Parathyroid adenoma (tissue), 2 donors: ENCODE data around the gene ALG14.

Source experiments
- H2AFZ ChIP-seq: fragments of 300-600 bp; sonication (generic); one replicate; pipeline ENCODE4 v1.7.0; 2017; ENCODE audit warnings: antibody characterized with exemption, mild to moderate bottlenecking
- H3K27ac ChIP-seq: fragments of 300-600 bp; sonication (generic); one replicate; pipeline ENCODE4 v1.7.0; 2017
- H3K27me3 ChIP-seq: fragments of 300-600 bp; sonication (generic); one replicate; pipeline ENCODE4 v1.7.0; 2017; ENCODE audit warnings: low read length; ENCODE audit not compliant: control insufficient read depth, insufficient read depth
- H3K36me3 ChIP-seq: fragments of 300-600 bp; sonication (generic); one replicate; pipeline ENCODE4 v1.7.0; 2017; ENCODE audit warnings: low read length; ENCODE audit not compliant: control insufficient read depth, insufficient read depth
- H3K4me1 ChIP-seq: fragments of 300-600 bp; sonication (generic); one replicate; pipeline ENCODE4 v1.7.0; 2017; ENCODE audit warnings: control low read depth
- H3K4me2 ChIP-seq: fragments of 300-600 bp; sonication (generic); one replicate; pipeline ENCODE4 v1.7.0; 2017; ENCODE audit warnings: low read length
- H3K4me3 ChIP-seq: fragments of 300-600 bp; sonication (generic); one replicate; pipeline ENCODE4 v1.7.0; 2017; ENCODE audit warnings: low read depth, low read length
- H3K79me2 ChIP-seq: fragments of 300-600 bp; sonication (generic); one replicate; pipeline ENCODE4 v1.7.0; 2017; ENCODE audit warnings: control low read depth
- H3K9ac ChIP-seq: fragments of 300-600 bp; sonication (generic); one replicate; pipeline ENCODE4 v1.7.0; 2017; ENCODE audit warnings: mild to moderate bottlenecking
- H3K9me3 ChIP-seq: fragments of 300-600 bp; sonication (generic); one replicate; pipeline ENCODE4 v1.7.0; 2017; ENCODE audit warnings: low read length; ENCODE audit not compliant: control insufficient read depth
- CTCF ChIP-seq: fragments of 300-600 bp; sonication (generic); IDR thresholded peaks from one replicate; pipeline ENCODE4 v1.7.0; 2017; ENCODE audit warnings: antibody characterized with exemption, mild to moderate bottlenecking
- donor health status: primary hyperparathyroidism.

ALG14 gene

GRCh38 chr1:95067062-95067461 is 5.7 kb downstream of the ALG14 start:
- Histone ChIP-seq H3K4me3 (no peak overlapping the region), H2AFZ (no peak overlapping the region), H3K27me3 (no peaks in the 10 kb centered on the region), H3K9me3 (no peaks in the 10 kb centered on the region), H3K79me2 (no peaks in the 10 kb centered on the region), H3K9ac (no peak overlapping the region), H3K36me3 (no peaks in the 10 kb centered on the region), H3K4me2 (no peak overlapping the region), H3K27ac (no peak overlapping the region), H3K4me1 (no peaks in the 10 kb centered on the region)
- no peak for TF ChIP-seq CTCF

GRCh38 chr1:95061445-95062006 is 11.2 kb downstream of the ALG14 start:
- Histone ChIP-seq H3K36me3 (no peaks in the 10 kb centered on the region), H3K79me2 (no peaks in the 10 kb centered on the region), H3K27ac (no peak overlapping the region), H3K4me3 (no peak overlapping the region), H2AFZ (no peak overlapping the region), H3K4me2 (no peak overlapping the region), H3K4me1 (no peaks in the 10 kb centered on the region), H3K9ac (no peak overlapping the region), H3K27me3 (no peaks in the 10 kb centered on the region), H3K9me3 (no peaks in the 10 kb centered on the region)
- TF ChIP-seq CTCF, result no peak

- no peaks in the 10 kb centered on the region for H3K79me2 ChIP-seq
- H3K27ac ChIP-seq, result no peak overlapping the region
- no peak for TF ChIP-seq CTCF
- no peak overlapping the region for H3K4me3 ChIP-seq
- no peak overlapping the region for H3K4me2 ChIP-seq
- H3K9ac ChIP-seq, result no peak overlapping the region
- no peaks in the 10 kb centered on the region for H3K4me1 ChIP-seq
- no peaks in the 10 kb centered on the region for H3K27me3 ChIP-seq
- no peaks in the 10 kb centered on the region for H3K9me3 ChIP-seq
- H2AFZ ChIP-seq, result no peak overlapping the region
- H3K36me3 ChIP-seq, result no peaks in the 10 kb centered on the region
These were observed 13.8 kb downstream of the ALG14 start for GRCh38 chr1:95058974-95059373.

- Histone ChIP-seq H3K4me2 (no peak overlapping the region), H3K4me1 (no peaks in the 10 kb centered on the region), H3K79me2 (no peaks in the 10 kb centered on the region), H2AFZ (no peak overlapping the region), H3K27ac (no peak overlapping the region), H3K27me3 (no peaks in the 10 kb centered on the region), H3K9me3 (no peaks in the 10 kb centered on the region), H3K36me3 (no peaks in the 10 kb centered on the region), H3K4me3 (no peak overlapping the region), H3K9ac (no peak overlapping the region)
- no peak for TF ChIP-seq CTCF
These were observed 15.4 kb downstream of the ALG14 start for GRCh38 chr1:95057351-95057750.

GRCh38 chr1:95049935-95050334 is 22.8 kb downstream of the ALG14 start:
- H3K4me1 ChIP-seq, result no peaks in the 10 kb centered on the region
- no peak overlapping the region for H3K27ac ChIP-seq
- no peaks in the 10 kb centered on the region for H3K9me3 ChIP-seq
- no peak overlapping the region for H3K4me3 ChIP-seq
- no peak overlapping the region for H3K9ac ChIP-seq
- H2AFZ ChIP-seq, result no peak overlapping the region
- no peak overlapping the region for H3K4me2 ChIP-seq
- TF ChIP-seq CTCF, result no peak
- H3K79me2 ChIP-seq, result no peaks in the 10 kb centered on the region
- no peaks in the 10 kb centered on the region for H3K36me3 ChIP-seq
- no peaks in the 10 kb centered on the region for H3K27me3 ChIP-seq
